ELF-1 (cell line): Measurements from ENCODE around the gene BACH2.
"Not testable (repeated sequence)": the region's sequence is repeated elsewhere in the genome, so short reads cannot be mapped to it uniquely, and the experiment has no call there.

Source experiments
- DNase-seq: peaks from one replicate; pipeline ENCODE4 v3.0.0-alpha.2; 2016; ENCODE audit warnings: low read depth, low spot score

The BACH2 gene

GRCh38 chr6:89971338-89972024 is 325.2 kb downstream of the BACH2 start:
- not testable (repeated sequence) for DNase-seq

- DNase-seq = peak; percentile 33
Observed at GRCh38 chr6:89970609-89971337, 325.9 kb downstream of the BACH2 start.

DNA sequence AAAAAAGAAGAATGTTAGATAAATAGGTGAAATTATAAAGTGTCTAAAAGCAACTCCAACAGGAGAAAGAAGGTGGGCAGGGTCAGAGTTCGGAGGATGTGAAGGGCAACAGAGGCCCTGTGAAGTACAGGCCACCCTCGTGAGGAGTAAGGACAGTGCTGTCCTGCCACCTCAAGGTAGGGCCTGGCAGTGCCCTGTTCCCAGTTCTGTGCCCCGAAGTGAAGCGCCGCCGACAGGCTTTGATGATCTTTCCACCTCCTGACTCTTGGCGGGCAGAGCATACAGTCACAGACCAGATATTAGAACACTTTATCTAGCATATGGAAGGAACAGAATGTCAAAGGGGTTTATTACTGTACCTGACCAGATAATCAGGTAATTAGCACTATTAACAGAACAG is 326.6 kb downstream of the BACH2 start:
- no peak for DNase-seq

GRCh38 chr6:89966913-89967312 is 329.7 kb downstream of the BACH2 start:
- no peak for DNase-seq

DNA sequence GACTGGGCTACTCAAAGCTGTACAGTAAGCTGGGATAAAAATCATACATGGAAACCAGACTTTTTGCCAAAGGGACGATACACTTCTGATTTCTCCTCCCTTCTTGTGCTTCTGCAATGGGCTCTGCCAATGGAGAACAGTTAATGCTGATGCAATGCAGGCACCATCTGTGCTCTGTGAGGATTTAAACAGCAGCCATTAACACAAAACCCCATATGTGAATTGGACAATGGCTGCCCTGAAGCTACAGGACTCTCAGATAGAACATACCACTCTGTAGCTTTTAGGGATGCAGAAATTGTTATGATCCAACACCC is 330.5 kb downstream of the BACH2 start:
- no peak for DNase-seq

- DNase-seq = no peak
Observed at GRCh38 chr6:89965441-89966227, 331.0 kb downstream of the BACH2 start.

- DNase-seq = no peak
Observed at GRCh38 chr6:89963391-89963790, 333.3 kb downstream of the BACH2 start.

DNA sequence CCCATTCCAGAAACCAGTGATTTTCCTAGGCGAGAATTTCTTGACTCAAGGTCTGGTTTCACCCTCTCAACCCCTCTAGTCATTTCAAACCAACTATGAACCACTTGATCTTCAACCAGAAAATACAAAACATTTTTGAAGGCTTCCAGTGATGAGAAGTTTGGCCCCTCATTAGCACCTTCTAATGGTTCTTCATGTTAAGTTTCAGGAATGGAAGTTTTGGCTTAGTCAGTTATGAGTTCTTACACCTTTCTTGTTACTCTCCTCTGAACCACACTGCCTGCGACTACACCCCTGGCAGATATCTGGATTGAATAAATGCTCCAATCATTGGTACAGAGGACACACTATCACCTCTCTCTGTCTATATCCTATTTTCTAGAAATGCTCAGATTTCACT is 335.2 kb downstream of the BACH2 start:
- DNase-seq = no peak

DNA sequence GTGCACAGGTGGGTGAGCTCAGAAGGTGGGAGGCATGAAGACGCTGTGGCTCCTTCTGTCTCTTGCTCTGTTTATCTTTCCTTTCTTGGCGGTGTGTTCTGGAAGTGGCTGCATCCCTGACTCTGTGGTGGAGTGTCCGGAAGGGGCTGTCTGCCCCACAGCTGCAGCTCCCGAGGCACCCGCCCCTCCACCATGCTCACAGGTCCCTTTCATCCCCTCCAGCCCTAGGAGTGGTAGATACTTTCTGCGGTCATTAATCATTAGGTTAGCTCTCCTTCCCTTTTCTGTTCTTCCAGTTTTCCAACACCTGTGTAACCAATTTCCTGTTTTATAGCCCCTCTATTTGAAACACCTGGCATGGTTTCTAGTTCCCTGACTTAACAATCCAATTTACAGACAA is 336.8 kb downstream of the BACH2 start:
- DNase-seq = no peak

DNA sequence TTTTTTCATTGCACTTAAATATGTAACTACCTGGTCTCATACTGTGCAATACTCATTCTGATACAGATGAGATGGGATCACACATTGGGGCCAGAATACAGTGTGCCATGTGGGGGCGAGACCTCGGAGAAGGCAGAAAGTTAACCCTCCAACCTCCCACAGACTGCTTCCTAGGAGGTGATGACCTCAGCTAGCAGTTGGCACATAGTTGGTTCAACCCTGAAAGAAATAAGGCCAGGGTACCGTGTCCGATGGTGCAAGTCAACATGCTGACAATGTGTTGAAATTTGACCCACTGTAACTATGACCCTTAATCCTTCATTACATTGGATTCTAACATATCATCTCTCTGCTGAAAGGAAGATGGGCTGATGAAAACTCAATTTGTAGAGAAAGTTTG is 340.5 kb downstream of the BACH2 start:
- DNase-seq = no peak

GRCh38 chr6:89955364-89955763 is 341.3 kb downstream of the BACH2 start:
- no peak for DNase-seq

GRCh38 chr6:89954721-89955148 is 341.9 kb downstream of the BACH2 start:
- DNase-seq = no peak

GRCh38 chr6:89952686-89953085 is 344.0 kb downstream of the BACH2 start:
- no peak for DNase-seq

DNA sequence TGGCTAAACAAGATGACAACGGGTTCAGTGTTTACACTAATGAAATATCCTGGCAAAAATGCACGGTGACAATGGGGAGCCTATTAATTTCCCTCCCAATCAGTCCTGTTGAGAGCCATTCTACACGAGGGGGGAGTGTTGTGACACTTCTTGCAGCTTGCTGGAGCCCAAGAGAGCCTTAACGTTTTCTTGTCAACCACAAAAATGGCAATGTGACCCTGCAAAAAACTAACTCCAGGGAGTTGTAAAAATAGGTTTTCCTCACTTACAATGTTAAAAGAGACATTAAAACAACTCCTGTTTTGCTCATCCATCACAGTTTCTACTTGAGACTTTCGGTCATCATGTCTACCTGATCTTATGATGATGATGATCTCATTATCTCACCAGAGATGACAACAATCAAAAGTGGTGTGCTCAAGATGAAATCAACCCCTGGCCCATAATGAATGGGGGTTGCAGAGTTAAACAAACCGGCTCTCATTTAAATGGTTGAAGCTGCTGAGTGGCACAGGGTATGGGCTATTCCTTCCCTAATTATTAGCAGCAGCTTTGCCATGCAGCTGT is 344.5 kb downstream of the BACH2 start:
- DNase-seq = no peak

- DNase-seq = peak; percentile 75
Observed at GRCh38 chr6:89951574-89952104, 345.0 kb downstream of the BACH2 start.

DNA sequence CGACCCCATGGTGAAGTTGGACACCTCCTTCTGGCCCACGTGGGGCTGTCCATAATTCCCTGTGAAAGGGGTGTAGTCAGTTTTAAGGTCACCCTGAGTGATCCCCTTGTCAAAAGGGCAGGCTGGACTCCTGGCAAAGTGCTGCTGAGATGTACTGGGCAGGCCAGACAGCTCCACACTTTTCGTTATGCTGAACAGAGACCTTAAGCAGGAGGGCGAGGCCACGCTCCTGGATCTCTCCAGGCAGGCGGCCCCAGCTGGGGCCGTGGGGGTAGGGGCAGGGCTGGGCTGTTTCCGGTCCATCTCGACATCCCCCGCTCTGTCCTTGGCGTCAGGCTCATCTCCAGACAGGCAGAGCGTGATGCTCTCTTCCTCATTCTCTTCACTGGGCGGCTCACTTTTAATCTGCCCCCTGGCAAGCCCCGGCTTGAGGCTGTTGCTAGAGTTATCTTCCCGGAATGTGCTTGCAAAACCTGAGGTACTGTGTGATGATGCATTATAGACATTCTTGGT is 345.7 kb downstream of the BACH2 start:
- DNase-seq = peak; percentile 50

DNA sequence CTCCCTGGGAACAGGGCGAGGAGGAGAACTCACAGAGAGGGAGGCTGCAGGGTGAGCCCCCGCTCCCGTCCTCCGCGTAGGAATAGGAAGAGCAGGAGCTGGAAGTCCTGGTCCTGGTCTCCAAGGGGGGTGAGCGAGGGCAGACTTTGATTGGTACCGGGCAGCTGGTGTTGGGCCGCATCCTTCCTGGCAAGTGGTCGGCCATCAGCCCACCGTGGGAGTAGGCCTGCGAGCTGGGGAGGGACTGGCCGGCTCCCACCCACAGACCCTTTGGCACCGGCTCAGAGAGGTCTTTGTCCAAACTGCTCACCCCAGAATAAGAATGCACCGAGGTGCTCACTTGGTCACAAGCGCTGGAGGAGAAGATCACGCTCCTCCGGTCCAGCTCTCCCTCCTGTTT is 346.2 kb downstream of the BACH2 start:
- no peak for DNase-seq

DNA sequence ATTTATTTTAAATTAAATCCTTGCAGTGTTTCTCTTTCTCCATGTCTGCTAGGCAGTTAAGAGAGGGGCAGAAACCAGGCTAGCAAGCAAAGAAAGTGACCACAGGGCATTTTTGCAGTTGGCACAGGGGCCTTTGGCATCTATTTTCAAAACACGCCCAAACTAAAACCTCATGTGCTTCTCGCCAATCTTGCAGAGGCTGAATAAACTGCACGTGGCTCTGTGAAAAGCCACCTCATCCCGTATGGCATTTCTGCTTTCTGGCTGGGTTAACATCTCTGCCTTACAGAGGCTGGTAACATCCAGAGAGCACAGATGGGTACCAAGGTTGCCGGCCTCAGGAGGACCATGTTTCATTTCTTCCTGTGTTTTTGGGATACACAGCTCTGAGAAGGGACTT is 347.8 kb downstream of the BACH2 start:
- no peak for DNase-seq

- DNase-seq = no peak
Observed at GRCh38 chr6:89944826-89945407, 351.7 kb downstream of the BACH2 start.

GRCh38 chr6:89944181-89944755 is 352.4 kb downstream of the BACH2 start:
- no peak for DNase-seq

DNA sequence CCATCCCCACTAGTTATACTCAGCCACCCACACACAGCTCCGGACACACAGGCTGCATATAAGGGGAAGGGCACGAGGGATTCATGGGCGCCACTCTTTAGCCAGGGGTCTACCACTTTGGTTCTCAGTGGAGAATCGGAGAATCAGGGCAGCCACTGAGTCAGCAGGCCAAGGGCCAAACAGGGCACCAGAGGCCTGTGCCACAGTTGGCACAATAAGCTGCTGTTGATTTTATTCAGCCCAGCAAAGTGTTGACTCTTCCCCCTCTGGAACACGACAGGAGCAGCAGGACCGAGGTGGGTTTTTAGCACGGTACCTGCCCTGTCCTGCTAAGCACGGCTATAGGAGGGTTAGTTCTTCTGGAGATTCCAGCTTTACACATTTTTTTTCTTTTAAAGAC is 354.0 kb downstream of the BACH2 start:
- no peak for DNase-seq
